K562 (cell line): ENCODE measurements around the gene NEUROG1. TPM values are rescaled to one million over a fixed set of nuclear protein-coding genes. Genes with fewer than 3 reads are reported as not detected.

Experiments used
- ATAC-seq: fragments of 200-7000 bp; cut with Tn5 transposase; 3 replicates; pipeline ENCODE4 v1.9.1; 2020; ENCODE audit warnings: moderate library complexity
- BruUV-seq: library from RNA; stranded (reverse); fragments of 400-500 nt; replicated peaks from 2 replicates; lab custom pipeline; 2021; lab: Mats Ljungman, UMichigan
- CTCF ChIA-PET: fragments of 300-600 bp; formaldehyde crosslinking; extraction: SDS; loops from one replicate; lab custom pipeline; 2021; ENCODE audit warnings: low intra/inter-chr PET ratio; lab: Yijun Ruan, JAX
- POLR2A ChIA-PET: fragments of 300-600, 350-650 bp; sonication (Branson Sonifier 250); formaldehyde crosslinking; extraction: SDS; loops from one replicate; lab custom pipeline; 2021; ENCODE audit warnings: antibody characterized with exemption, inconsistent platforms; lab: Yijun Ruan, JAX
- DNase-seq, 4 experiments: peaks; one replicate each; pipeline versions ENCODE4 v3.0.0 to v3.0.0-alpha.2; 2011 to 2018; ENCODE audit warnings: low spot score in 3 of 4, mixed read lengths in 3 of 4; ENCODE audit errors: extremely low read depth in 1 of 4
- FAIRE-seq: peaks from 2 replicates; lab custom pipeline; 2011; peaks lifted over from hg19 to GRCh38; lab: Jason Lieb, UNC
- H2AFZ ChIP-seq: 2 replicates; pipeline ENCODE4 v1.6.0; 2011; ENCODE audit warnings: low read depth, low read length, control low read depth, inconsistent platforms
- H3K27ac ChIP-seq: fragments of 200-600 bp; 3 replicates; pipeline ENCODE4 v1.8.0; 2011; ENCODE audit warnings: low read depth, mild to moderate bottlenecking, control low read depth, inconsistent platforms, low read length, moderate library complexity, mixed read lengths; ENCODE audit errors: extremely low read depth
- H3K27me3 ChIP-seq, 2 experiments: fragments of 300-600 bp in 1 of 2; 2 replicates in 1 of 2; 3 replicates in 1 of 2; pipeline versions ENCODE4 v1.6.0 to v1.8.0; 2011; ENCODE audit warnings: inconsistent platforms in 2 of 2, low read length in 2 of 2, mild to moderate bottlenecking in 1 of 2, mixed read lengths in 1 of 2, moderate library complexity in 1 of 2; ENCODE audit not compliant: control insufficient read depth in 2 of 2, insufficient read depth in 2 of 2
- H3K36me3 ChIP-seq: fragments of 300-600 bp; 3 replicates; pipeline ENCODE4 v1.8.0; 2011; ENCODE audit warnings: mild to moderate bottlenecking, low read length, inconsistent platforms; ENCODE audit not compliant: control insufficient read depth, insufficient read depth
- H3K4me1 ChIP-seq, 2 experiments: fragments of 200-600 bp in 1 of 2; replicated peaks in 1 of 2; 2 replicates in 1 of 2; 3 replicates in 1 of 2; pipeline versions ENCODE4 v1.5.1 to v1.8.0; 2011; ENCODE audit warnings: inconsistent platforms in 2 of 2, low read length in 2 of 2, mild to moderate bottlenecking in 1 of 2, mixed read lengths in 1 of 2, moderate library complexity in 1 of 2; ENCODE audit not compliant: control insufficient read depth in 2 of 2, insufficient read depth in 2 of 2
- H3K4me2 ChIP-seq: 2 replicates; pipeline ENCODE4 v1.6.1; 2011; ENCODE audit warnings: low read length, control low read depth, inconsistent platforms, mixed read lengths; ENCODE audit not compliant: insufficient read depth
- H3K4me3 ChIP-seq: fragments of 200-600 bp; sonication (generic), shearing (Covaris generic); 2 replicates; pipeline ENCODE4 v1.5.1; 2016; ENCODE audit warnings: control low read depth, inconsistent platforms
- H3K79me2 ChIP-seq: fragments of 200-600 bp; 3 replicates; pipeline ENCODE4 v1.8.0; 2011; ENCODE audit warnings: low read length, inconsistent platforms; ENCODE audit not compliant: control insufficient read depth, insufficient read depth
- H3K9ac ChIP-seq, 2 experiments: 2 replicates each; pipeline versions ENCODE4 v1.6.0 to v1.6.1; 2011; ENCODE audit warnings: low read depth in 2 of 2, low read length in 2 of 2, control low read depth in 1 of 2, inconsistent platforms in 1 of 2, mild to moderate bottlenecking in 1 of 2, mixed read lengths in 1 of 2; ENCODE audit not compliant: insufficient read depth in 1 of 2
- H3K9me1 ChIP-seq: one replicate; pipeline ENCODE4 v1.6.0; 2011; ENCODE audit warnings: inconsistent platforms, mild to moderate bottlenecking, low read length, moderate library complexity; ENCODE audit not compliant: control insufficient read depth, insufficient read depth
- H3K9me3 ChIP-seq: replicated peaks from 2 replicates; pipeline ENCODE4 v1.5.1; 2011; ENCODE audit warnings: low read depth, low read length, inconsistent platforms; ENCODE audit not compliant: control insufficient read depth, insufficient read depth
- H4K20me1 ChIP-seq: replicated peaks from 2 replicates; pipeline ENCODE4 v1.6.1; 2011; ENCODE audit warnings: low read length, inconsistent platforms, mixed read lengths; ENCODE audit not compliant: control insufficient read depth, insufficient read depth
- HNRNPK ChIP-seq: fragments of 200-400 bp; formaldehyde crosslinking; IDR thresholded peaks from one replicate; pipeline ENCODE4 v1.6.1; 2018; ENCODE audit warnings: mild to moderate bottlenecking, low read depth, low read length; ENCODE audit not compliant: poor library complexity, severe bottlenecking
- ZNF354B ChIP-seq: fragments of 250-450 bp; sonication (Bioruptor Pico); IDR thresholded peaks from 2 replicates; pipeline ENCODE4 v1.4.0; 2020
- WGBS: fragments of 100-300 bp; shearing (Covaris generic); methylation state at CpG from one replicate; pipeline ENCODE4 v1.1.6; 2016; ENCODE audit warnings: low coverage, mixed read lengths; ENCODE audit not compliant: insufficient coverage; ENCODE audit errors: missing lambda C conversion rate; 5-methylcytosine and 5-hydroxymethylcytosine counted together
- in situ Hi-C: fragments of 300-500 bp; cut with MboI; formaldehyde crosslinking; loops from 4 replicates; pipeline ENCODE4 v1.15.0; 2018; ENCODE audit warnings: inconsistent platforms, mixed read lengths
- intact Hi-C: fragments of 100-400 bp; cut with micrococcal nuclease; formaldehyde crosslinking; loops from 2 replicates; pipeline ENCODE4 v1.14.2; 2022
- polyA plus RNA-seq, 8 experiments: library from polyadenylated mRNA; depleted of rRNA in 4 of 8; stranded (reverse) in 5 of 8; unstranded in 3 of 8; fragments of >200 nt; fragmentation: Nextera tagmentation in 2 of 8; fragmentation: Illumina TruSeq in 1 of 8; extraction: Ambion mirVana in 2 of 8; extraction: Trizol in 1 of 8; gene quantifications; 2 replicates each; pipeline versions ENCODE4 v1.2.1 to v1.2.3, GENCODE V29; 2011 to 2014; ENCODE audit warnings: inconsistent platforms in 1 of 8, missing spikeins in 1 of 8
- total RNA-seq, 7 experiments: library from RNA; depleted of rRNA in 6 of 7; stranded (reverse); fragments of >200 nt in 6 of 7; fragmentation: Illumina TruSeq in 2 of 7; extraction: Trizol in 2 of 7; gene quantifications; 2 replicates each; pipeline versions ENCODE4 v1.2.1 to v1.2.3, GENCODE V29; 2011 to 2021; ENCODE audit warnings: low replicate concordance in 1 of 7
- TF ChIP-seq, protein P1 (sequence below): sonication (generic); formaldehyde crosslinking; IDR thresholded peaks from 2 replicates; pipeline ENCODE4 v1.8.1; 2023; ENCODE audit warnings: mild to moderate bottlenecking, missing genetic modification reagents

The NEUROG1 gene
- total and polyA plus RNA-seq, 9 of the 15 experiments (the other 6 are each of a cell fraction or from before 2014, with no cell fraction given) = not detected

DNA sequence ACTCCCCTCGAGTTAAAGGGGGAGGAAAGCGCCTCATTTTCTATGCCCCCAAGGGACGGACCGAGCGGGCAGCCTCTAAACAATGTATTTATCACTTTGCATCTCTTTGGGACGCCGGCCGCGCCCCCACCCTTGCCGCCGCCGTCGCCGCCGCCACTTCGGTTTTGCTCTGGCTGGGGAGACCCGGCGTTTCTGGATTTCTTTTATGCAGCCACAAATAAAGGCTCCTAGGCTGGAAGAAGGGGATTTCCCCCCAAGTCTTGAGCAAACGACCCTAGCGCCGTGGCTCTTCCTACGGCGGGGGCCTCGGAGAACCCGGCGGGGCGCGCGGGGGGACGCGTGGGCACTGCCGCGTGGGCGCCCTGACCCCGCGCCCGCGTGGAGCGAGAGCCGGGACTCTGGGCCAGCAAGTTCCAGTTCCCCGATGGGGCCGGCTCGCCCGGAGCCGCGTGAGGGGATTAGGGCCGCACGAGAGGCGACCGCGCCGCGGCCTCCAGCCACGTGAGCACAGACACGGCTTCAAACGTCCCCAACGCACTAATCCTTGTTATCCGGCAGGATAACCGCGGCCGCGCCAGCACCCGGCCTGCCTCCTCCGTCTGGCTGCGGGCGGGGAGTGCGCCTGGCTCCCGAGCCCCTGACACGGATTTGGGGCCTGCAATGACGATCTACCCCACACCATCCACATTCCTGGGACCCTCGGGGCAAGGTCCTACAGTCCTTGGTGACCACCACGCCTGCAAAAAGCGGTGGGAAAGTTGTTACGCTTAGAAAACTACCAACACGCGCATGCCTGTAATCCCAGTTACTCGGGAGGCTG is 7.9 kb upstream of the NEUROG1 start:
- Histone ChIP-seq H3K9me3 (no peaks in the 10 kb centered on the region), H4K20me1 (peaks cover 5% of the 10 kb centered on the region; the same call in 1 of the 2 replicates), H3K9ac (no peak overlapping the region), H3K79me2 (no peaks in the 10 kb centered on the region), H3K27ac (no peak overlapping the region), H3K4me1 (peaks cover 0 to 7% of the 10 kb centered on the region in 2 experiments; a peak in 1 of 5 replicates), H3K4me3 (no peak overlapping the region), H3K27me3 (peaks cover 0 to 24% of the 10 kb centered on the region in 2 experiments; a peak in 4 of 5 replicates), H2AFZ (no peak overlapping the region), H3K4me2 (no peak overlapping the region), H3K9me1 (no peaks in the 10 kb centered on the region), H3K36me3 (no peaks in the 10 kb centered on the region)
- FAIRE-seq (no peak), ATAC-seq (no peak), DNase-seq (no peak)
- ChIA-PET CTCF (no interaction called here), POLR2A (no interaction called here)
- intact Hi-C loops = no loop called here
- no TSS peak for BruUV-seq
- TF ChIP-seq ZNF354B = no peak
- no peak for TF ChIP-seq HNRNPK
- TF ChIP-seq, protein P1, sequence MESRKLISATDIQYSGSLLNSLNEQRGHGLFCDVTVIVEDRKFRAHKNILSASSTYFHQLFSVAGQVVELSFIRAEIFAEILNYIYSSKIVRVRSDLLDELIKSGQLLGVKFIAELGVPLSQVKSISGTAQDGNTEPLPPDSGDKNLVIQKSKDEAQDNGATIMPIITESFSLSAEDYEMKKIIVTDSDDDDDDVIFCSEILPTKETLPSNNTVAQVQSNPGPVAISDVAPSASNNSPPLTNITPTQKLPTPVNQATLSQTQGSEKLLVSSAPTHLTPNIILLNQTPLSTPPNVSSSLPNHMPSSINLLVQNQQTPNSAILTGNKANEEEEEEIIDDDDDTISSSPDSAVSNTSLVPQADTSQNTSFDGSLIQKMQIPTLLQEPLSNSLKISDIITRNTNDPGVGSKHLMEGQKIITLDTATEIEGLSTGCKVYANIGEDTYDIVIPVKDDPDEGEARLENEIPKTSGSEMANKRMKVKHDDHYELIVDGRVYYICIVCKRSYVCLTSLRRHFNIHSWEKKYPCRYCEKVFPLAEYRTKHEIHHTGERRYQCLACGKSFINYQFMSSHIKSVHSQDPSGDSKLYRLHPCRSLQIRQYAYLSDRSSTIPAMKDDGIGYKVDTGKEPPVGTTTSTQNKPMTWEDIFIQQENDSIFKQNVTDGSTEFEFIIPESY (CRISPR knock-in tag) = peak; percentile 34; the same call in 1 of the 2 replicates
- 73% methylated on average over 48 of the region's 77 CpGs for WGBS
- in situ Hi-C loops = no loop called here
